WTC11 (cell line): ENCODE results near the gene ELN. TPM values are rescaled to one million over a fixed set of nuclear protein-coding genes. Genes with fewer than 3 reads are reported as not detected.

Experiments
- ATAC-seq: fragments of 200-7000 bp; cut with Tn5 transposase; 2 replicates; pipeline ENCODE4 v1.10.0; 2021; ENCODE audit warnings: mild to moderate bottlenecking, moderate library complexity
- CTCF ChIA-PET: fragments of 300-600 bp; sonication (Branson Sonifier 250); formaldehyde crosslinking; loops from one replicate; lab custom pipeline; 2021; ENCODE audit warnings: antibody characterized with exemption; lab: Charles Lee
- POLR2A ChIA-PET: fragments of 350-600 bp; sonication (Branson Sonifier 250); formaldehyde crosslinking; loops from one replicate; lab custom pipeline; 2021; ENCODE audit warnings: antibody characterized with exemption; lab: Charles Lee
- DNase-seq: peaks from one replicate; pipeline ENCODE4 v3.0.0; 2021; ENCODE audit warnings: low spot score
- H3K27ac Mint-ChIP-seq: 2 replicates; pipeline ENCODE4 v1.8.0; 2021; ENCODE audit warnings: mixed read lengths
- H3K27me3 Mint-ChIP-seq: 2 replicates; pipeline ENCODE4 v1.8.0; 2021; ENCODE audit warnings: low read depth, mild to moderate bottlenecking, moderate library complexity, mixed read lengths
- H3K36me3 Mint-ChIP-seq: 2 replicates; pipeline ENCODE4 v1.8.0; 2021; ENCODE audit warnings: mixed read lengths
- H3K4me1 Mint-ChIP-seq: 2 replicates; pipeline ENCODE4 v1.8.0; 2022; ENCODE audit warnings: mixed read lengths
- H3K4me3 Mint-ChIP-seq: 2 replicates; pipeline ENCODE4 v1.8.0; 2021; ENCODE audit warnings: mild to moderate bottlenecking, moderate library complexity, mixed read lengths
- H3K9me3 Mint-ChIP-seq: 2 replicates; pipeline ENCODE4 v1.8.0; 2021; ENCODE audit warnings: mixed read lengths
- FOXP1 ChIP-seq: sonication (generic); formaldehyde crosslinking; IDR thresholded peaks from 2 replicates; pipeline ENCODE4 v1.8.0; 2022; ENCODE audit warnings: missing genetic modification reagents, mild to moderate bottlenecking, moderate library complexity, borderline replicate concordance
- MXD4 ChIP-seq: fragments of 250-450 bp; sonication (Bioruptor Pico); IDR thresholded peaks from 2 replicates; pipeline ENCODE4 v1.8.0; 2021; ENCODE audit warnings: mild to moderate bottlenecking, moderate library complexity, borderline replicate concordance
- TCF7 ChIP-seq: sonication (generic); formaldehyde crosslinking; IDR thresholded peaks from 2 replicates; pipeline ENCODE4 v1.8.0; 2022; ENCODE audit warnings: mild to moderate bottlenecking, low read depth, missing genetic modification reagents, moderate library complexity
- TP53 ChIP-seq: sonication (generic); formaldehyde crosslinking; IDR thresholded peaks from 2 replicates; pipeline ENCODE4 v1.8.1; 2023; ENCODE audit warnings: mild to moderate bottlenecking, missing genetic modification reagents
- ZNF219 ChIP-seq: sonication (generic); formaldehyde crosslinking; IDR thresholded peaks from 2 replicates; pipeline ENCODE4 v1.8.0; 2023; ENCODE audit warnings: missing genetic modification reagents, mild to moderate bottlenecking, borderline replicate concordance
- ZNF416 ChIP-seq: fragments of 250-450 bp; sonication (Bioruptor Pico); IDR thresholded peaks from 2 replicates; pipeline ENCODE4 v1.9.0; 2021; ENCODE audit warnings: mild to moderate bottlenecking, inconsistent platforms
- ZNF423 ChIP-seq: fragments of 250-450 bp; sonication (Bioruptor Pico); IDR thresholded peaks from 2 replicates; pipeline ENCODE4 v2.1.2; 2022; ENCODE audit warnings: mild to moderate bottlenecking, moderate library complexity
- total RNA-seq: library from RNA; stranded (reverse); gene quantifications from 3 replicates; pipeline ENCODE4 v1.2.3, GENCODE V29; 2021
- TF ChIP-seq, protein P1 (sequence below): sonication (generic); formaldehyde crosslinking; IDR thresholded peaks from 2 replicates; pipeline ENCODE4 v1.8.1; 2022; ENCODE audit warnings: missing genetic modification reagents, borderline replicate concordance
- TF ChIP-seq, protein P2 (sequence below): sonication (generic); formaldehyde crosslinking; IDR thresholded peaks from 2 replicates; pipeline ENCODE4 v1.8.0; 2023; ENCODE audit warnings: missing genetic modification reagents, mild to moderate bottlenecking, borderline replicate concordance
- TF ChIP-seq, protein P3 (sequence below): sonication (generic); formaldehyde crosslinking; conservative IDR thresholded peaks from 2 replicates; pipeline ENCODE4 v1.8.1; 2022; ENCODE audit warnings: mild to moderate bottlenecking, missing genetic modification reagents
- TF ChIP-seq, protein P4 (sequence below): sonication (generic); formaldehyde crosslinking; IDR thresholded peaks from 2 replicates; pipeline ENCODE4 v1.8.1; 2023; ENCODE audit warnings: mild to moderate bottlenecking, missing genetic modification reagents
- TF ChIP-seq, protein P5 (sequence below): fragments of 250-450 bp; sonication (Bioruptor Pico); conservative IDR thresholded peaks from 2 replicates; pipeline ENCODE4 v1.9.0; 2021; ENCODE audit warnings: mild to moderate bottlenecking
- TF ChIP-seq, protein P6 (sequence below): sonication (generic); formaldehyde crosslinking; IDR thresholded peaks from 2 replicates; pipeline ENCODE4 v1.8.1; 2023; ENCODE audit warnings: mild to moderate bottlenecking, missing genetic modification reagents, moderate library complexity
- TF ChIP-seq, protein P7 (sequence below): sonication (generic); formaldehyde crosslinking; IDR thresholded peaks from 2 replicates; pipeline ENCODE4 v1.8.1; 2022; ENCODE audit warnings: low read depth, missing genetic modification reagents, borderline replicate concordance

The ELN gene
- total RNA-seq, 1 experiment from 2014 or later, result 3.3 TPM

DNA sequence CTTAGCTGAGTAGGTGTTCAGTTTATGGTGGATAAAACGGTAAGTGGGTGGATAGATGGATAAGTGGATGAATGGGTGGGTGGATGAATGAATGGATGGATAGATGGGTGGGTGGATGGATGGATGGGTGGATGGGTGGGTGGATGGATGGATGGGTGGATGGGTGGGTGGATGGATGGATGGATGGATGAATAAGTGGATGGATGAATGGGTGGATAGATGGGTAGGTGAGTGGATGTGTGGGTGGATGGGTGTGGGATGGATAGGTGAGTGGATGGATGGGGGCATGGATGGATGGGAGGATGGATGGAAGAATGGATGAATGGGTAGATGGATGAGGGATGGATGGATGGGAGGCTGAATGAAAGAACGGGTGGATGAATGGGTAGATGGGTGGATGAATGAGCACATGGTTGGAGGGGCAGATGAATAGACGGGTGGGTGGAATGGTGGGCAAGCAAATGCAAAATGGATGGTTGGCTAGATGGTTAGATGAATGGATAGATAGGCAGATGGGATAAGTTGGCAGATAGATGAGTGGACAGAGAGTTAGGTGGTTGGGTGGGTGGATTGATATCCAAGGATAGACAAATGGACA, 25.7 kb downstream of the ELN start:
- DNase-seq, result no peak
- Mint-ChIP-seq H3K27me3 (no peaks in the 10 kb centered on the region), H3K36me3 (no peaks in the 10 kb centered on the region), H3K4me3 (no peak overlapping the region), H3K27ac (no peak overlapping the region), H3K9me3 (no peaks in the 10 kb centered on the region), H3K4me1 (peaks cover 13% of the 10 kb centered on the region)
- no peak for ATAC-seq
- ChIA-PET POLR2A (no interaction called here), CTCF (interaction anchor here (1.9 kb wide), 2 partner anchors 10 to 153 kb away, joined by 5 read pairs; no protein-coding TSS in a partner anchor)
- TF ChIP-seq, protein P1, sequence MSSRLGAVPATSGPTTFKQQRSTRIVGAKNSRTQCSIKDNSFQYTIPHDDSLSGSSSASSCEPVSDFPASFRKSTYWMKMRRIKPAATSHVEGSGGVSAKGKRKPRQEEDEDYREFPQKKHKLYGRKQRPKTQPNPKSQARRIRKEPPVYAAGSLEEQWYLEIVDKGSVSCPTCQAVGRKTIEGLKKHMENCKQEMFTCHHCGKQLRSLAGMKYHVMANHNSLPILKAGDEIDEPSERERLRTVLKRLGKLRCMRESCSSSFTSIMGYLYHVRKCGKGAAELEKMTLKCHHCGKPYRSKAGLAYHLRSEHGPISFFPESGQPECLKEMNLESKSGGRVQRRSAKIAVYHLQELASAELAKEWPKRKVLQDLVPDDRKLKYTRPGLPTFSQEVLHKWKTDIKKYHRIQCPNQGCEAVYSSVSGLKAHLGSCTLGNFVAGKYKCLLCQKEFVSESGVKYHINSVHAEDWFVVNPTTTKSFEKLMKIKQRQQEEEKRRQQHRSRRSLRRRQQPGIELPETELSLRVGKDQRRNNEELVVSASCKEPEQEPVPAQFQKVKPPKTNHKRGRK (CRISPR knock-in tag), result no peak
- TF ChIP-seq MXD4 (CRISPR knock-in tag) (no peak), ZNF416 (CRISPR knock-in tag) (no peak), TCF7 (CRISPR knock-in tag) (no peak), ZNF423 (no peak), ZNF219 (CRISPR knock-in tag) (no peak), TP53 (CRISPR knock-in tag) (no peak), FOXP1 (CRISPR knock-in tag) (no peak)
- TF ChIP-seq, protein P2, sequence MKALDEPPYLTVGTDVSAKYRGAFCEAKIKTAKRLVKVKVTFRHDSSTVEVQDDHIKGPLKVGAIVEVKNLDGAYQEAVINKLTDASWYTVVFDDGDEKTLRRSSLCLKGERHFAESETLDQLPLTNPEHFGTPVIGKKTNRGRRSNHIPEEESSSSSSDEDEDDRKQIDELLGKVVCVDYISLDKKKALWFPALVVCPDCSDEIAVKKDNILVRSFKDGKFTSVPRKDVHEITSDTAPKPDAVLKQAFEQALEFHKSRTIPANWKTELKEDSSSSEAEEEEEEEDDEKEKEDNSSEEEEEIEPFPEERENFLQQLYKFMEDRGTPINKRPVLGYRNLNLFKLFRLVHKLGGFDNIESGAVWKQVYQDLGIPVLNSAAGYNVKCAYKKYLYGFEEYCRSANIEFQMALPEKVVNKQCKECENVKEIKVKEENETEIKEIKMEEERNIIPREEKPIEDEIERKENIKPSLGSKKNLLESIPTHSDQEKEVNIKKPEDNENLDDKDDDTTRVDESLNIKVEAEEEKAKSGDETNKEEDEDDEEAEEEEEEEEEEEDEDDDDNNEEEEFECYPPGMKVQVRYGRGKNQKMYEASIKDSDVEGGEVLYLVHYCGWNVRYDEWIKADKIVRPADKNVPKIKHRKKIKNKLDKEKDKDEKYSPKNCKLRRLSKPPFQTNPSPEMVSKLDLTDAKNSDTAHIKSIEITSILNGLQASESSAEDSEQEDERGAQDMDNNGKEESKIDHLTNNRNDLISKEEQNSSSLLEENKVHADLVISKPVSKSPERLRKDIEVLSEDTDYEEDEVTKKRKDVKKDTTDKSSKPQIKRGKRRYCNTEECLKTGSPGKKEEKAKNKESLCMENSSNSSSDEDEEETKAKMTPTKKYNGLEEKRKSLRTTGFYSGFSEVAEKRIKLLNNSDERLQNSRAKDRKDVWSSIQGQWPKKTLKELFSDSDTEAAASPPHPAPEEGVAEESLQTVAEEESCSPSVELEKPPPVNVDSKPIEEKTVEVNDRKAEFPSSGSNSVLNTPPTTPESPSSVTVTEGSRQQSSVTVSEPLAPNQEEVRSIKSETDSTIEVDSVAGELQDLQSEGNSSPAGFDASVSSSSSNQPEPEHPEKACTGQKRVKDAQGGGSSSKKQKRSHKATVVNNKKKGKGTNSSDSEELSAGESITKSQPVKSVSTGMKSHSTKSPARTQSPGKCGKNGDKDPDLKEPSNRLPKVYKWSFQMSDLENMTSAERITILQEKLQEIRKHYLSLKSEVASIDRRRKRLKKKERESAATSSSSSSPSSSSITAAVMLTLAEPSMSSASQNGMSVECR (CRISPR knock-in tag), result no peak
- TF ChIP-seq, protein P3, sequence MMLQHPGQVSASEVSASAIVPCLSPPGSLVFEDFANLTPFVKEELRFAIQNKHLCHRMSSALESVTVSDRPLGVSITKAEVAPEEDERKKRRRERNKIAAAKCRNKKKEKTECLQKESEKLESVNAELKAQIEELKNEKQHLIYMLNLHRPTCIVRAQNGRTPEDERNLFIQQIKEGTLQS (CRISPR knock-in tag), result no peak
- TF ChIP-seq, protein P4, sequence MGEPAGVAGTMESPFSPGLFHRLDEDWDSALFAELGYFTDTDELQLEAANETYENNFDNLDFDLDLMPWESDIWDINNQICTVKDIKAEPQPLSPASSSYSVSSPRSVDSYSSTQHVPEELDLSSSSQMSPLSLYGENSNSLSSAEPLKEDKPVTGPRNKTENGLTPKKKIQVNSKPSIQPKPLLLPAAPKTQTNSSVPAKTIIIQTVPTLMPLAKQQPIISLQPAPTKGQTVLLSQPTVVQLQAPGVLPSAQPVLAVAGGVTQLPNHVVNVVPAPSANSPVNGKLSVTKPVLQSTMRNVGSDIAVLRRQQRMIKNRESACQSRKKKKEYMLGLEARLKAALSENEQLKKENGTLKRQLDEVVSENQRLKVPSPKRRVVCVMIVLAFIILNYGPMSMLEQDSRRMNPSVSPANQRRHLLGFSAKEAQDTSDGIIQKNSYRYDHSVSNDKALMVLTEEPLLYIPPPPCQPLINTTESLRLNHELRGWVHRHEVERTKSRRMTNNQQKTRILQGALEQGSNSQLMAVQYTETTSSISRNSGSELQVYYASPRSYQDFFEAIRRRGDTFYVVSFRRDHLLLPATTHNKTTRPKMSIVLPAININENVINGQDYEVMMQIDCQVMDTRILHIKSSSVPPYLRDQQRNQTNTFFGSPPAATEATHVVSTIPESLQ (CRISPR knock-in tag), result no peak
- TF ChIP-seq, protein P5, sequence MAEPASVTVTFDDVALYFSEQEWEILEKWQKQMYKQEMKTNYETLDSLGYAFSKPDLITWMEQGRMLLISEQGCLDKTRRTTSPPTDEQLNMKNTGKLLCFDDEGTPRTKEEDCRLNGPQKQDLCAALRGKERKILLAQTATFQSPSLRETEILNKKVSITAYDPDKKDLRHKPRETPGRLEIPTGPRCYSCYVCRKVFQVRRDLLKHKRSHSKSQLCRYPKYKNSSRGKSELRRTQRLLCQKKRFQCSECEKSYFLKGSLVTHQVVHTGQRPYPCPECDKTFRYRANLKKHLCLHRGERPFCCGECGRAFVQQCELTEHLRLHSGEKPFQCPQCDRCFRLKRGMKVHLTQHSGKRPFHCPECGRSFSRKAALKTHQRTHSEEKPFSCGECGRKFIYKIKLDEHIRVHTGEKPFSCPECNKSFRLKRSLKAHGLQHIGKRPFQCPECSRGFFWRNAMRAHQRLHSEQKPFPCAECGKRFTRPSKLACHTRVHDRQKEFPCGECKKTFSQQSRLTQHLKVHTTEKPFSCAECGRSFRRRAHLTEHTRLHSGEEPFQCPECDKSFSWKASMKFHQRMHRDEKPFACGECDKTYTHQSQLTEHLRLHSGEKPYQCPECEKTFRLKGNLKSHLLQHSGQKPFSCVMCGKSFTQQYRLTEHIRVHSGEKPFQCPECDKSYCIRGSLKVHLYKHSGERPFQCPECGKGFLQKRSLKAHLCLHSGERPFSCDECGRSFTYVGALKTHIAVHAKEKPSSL (CRISPR knock-in tag), result no peak
- TF ChIP-seq, protein P6, sequence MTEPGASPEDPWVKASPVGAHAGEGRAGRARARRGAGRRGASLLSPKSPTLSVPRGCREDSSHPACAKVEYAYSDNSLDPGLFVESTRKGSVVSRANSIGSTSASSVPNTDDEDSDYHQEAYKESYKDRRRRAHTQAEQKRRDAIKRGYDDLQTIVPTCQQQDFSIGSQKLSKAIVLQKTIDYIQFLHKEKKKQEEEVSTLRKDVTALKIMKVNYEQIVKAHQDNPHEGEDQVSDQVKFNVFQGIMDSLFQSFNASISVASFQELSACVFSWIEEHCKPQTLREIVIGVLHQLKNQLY (CRISPR knock-in tag), result no peak
- TF ChIP-seq, protein P7, sequence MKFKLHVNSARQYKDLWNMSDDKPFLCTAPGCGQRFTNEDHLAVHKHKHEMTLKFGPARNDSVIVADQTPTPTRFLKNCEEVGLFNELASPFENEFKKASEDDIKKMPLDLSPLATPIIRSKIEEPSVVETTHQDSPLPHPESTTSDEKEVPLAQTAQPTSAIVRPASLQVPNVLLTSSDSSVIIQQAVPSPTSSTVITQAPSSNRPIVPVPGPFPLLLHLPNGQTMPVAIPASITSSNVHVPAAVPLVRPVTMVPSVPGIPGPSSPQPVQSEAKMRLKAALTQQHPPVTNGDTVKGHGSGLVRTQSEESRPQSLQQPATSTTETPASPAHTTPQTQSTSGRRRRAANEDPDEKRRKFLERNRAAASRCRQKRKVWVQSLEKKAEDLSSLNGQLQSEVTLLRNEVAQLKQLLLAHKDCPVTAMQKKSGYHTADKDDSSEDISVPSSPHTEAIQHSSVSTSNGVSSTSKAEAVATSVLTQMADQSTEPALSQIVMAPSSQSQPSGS (CRISPR knock-in tag), result no peak
